ENCODE measurements around the gene FMNL2.

The FMNL2 gene

GRCh38 chr2:152406119-152406835 is 71.3 kb downstream of the FMNL2 start:
- DNase-seq = no peak

- no peak for DNase-seq
Measured at GRCh38 chr2:152406836-152407161, 71.8 kb downstream of the FMNL2 start.

GRCh38 chr2:152407204-152407721 is 72.3 kb downstream of the FMNL2 start:
- DNase-seq = peak in 1 of 2 donors; percentile 11

GRCh38 chr2:152407806-152408205 is 72.8 kb downstream of the FMNL2 start:
- no peak for DNase-seq

GRCh38 chr2:152408254-152408653 is 73.3 kb downstream of the FMNL2 start:
- no peak for DNase-seq

- DNase-seq = no peak
Measured at GRCh38 chr2:152409386-152410164, 74.6 kb downstream of the FMNL2 start.

GRCh38 chr2:152410165-152410597 is 75.2 kb downstream of the FMNL2 start:
- DNase-seq = no peak

- no peak for DNase-seq
Measured at GRCh38 chr2:152411154-152411553, 76.2 kb downstream of the FMNL2 start.

GRCh38 chr2:152413228-152414030 is 78.5 kb downstream of the FMNL2 start:
- no peak for DNase-seq

GRCh38 chr2:152415231-152415642 is 80.3 kb downstream of the FMNL2 start:
- no peak for DNase-seq

- DNase-seq = no peak
Measured at GRCh38 chr2:152415796-152416195, 80.8 kb downstream of the FMNL2 start.

- DNase-seq = peak in 1 of 2 donors; percentile 20
Measured at GRCh38 chr2:152418688-152419087, 83.7 kb downstream of the FMNL2 start.

GRCh38 chr2:152419944-152420343 is 85.0 kb downstream of the FMNL2 start:
- no peak for DNase-seq

- no peak for DNase-seq
Measured at GRCh38 chr2:152420363-152420762, 85.4 kb downstream of the FMNL2 start.

- DNase-seq = peak in 1 of 2 donors; percentile 15
Measured at GRCh38 chr2:152420936-152421335, 86.0 kb downstream of the FMNL2 start.

- peak; percentile 17 to 44 for DNase-seq
Measured at GRCh38 chr2:152421521-152422370, 86.8 kb downstream of the FMNL2 start.

GRCh38 chr2:152423684-152424083 is 88.7 kb downstream of the FMNL2 start:
- no peak for DNase-seq

GRCh38 chr2:152425765-152426727 is 91.1 kb downstream of the FMNL2 start:
- no peak for DNase-seq

- no peak for DNase-seq
Measured at GRCh38 chr2:152426801-152427200, 91.8 kb downstream of the FMNL2 start.

- DNase-seq = no peak
Measured at GRCh38 chr2:152427902-152428301, 92.9 kb downstream of the FMNL2 start.

All from CD4-positive, alpha-beta T cell treated with Interleukin-1 beta for 1 hour (primary cell).